LHCN-M2 (cell line): ENCODE data around the gene TRMT13. TPM values are rescaled to one million over a fixed set of nuclear protein-coding genes. Genes with fewer than 3 reads are reported as not detected.

ENCODE experiments used
- DNase-seq: peaks from one replicate; pipeline ENCODE4 v3.0.0-alpha.2; 2012; ENCODE audit warnings: low read depth
- polyA plus RNA-seq: library from polyadenylated mRNA; unstranded; fragments of >200 nt; gene quantifications from one replicate; pipeline ENCODE4 v1.2.1, GENCODE V29; 2012; ENCODE audit warnings: missing spikeins
- total RNA-seq: library from RNA; depleted of rRNA; stranded (reverse); fragments of >200 nt; gene quantifications from 2 replicates; pipeline ENCODE4 v1.2.3, GENCODE V29; 2014; rRNA removed

The TRMT13 gene
- total RNA-seq = 12.7 and 20.4 TPM in 2 replicates
- polyA plus RNA-seq = 3.1 TPM

DNA sequence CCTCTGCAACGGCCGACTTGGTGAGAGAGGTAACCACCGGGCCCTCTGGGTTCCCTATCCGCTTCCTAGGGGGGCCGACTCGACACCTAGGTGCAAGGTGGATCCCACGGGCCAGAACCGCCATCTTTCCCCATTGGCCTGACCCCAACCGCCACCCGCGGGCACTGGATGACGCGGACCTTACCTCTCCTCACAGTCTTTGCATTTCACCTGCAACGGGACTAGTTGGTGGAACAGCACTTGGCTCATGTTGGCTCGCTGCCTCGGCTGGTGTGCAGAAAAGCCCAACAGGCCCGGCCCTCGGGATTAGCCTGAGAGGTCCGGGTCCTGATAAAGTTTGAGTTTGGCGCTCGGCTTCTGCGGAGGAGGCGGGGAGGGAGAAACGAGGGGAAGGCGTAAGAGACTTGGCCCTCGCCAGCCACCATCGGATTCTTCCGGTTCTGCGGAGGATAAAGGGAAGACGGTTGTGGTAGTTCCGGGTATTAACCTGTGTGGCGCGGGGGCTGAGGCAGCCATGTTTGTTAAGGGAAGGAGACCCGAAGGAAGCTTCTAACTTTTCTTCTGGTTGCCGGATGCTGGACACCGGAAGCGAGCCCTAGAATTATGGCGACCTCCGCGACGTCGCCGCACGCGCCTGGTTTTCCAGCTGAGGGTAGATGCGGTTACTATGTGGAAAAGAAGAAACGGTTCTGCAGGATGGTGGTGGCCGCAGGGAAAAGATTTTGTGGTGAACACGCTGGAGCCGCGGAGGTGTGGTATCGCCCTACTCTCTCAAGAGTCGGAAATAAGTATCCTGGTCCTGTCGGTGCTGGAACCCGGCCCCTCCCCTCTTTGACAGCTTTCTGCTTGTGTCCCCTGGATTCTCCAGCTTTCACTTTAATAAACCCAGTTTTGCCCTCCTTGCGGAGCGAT is at the start of gene TRMT13, which contains the start of gene SASS6:
TRMT13 (plus strand) TSS at position 598 of the 912 bp plus-strand sequence; CDS start at position 604, 6 bp downstream.
SASS6 (minus strand) TSS at position 365 of the 912 bp plus-strand sequence; CDS start at position 249, 116 bp downstream.
- peak; percentile 98 for DNase-seq

GRCh38 chr1:100087396-100087795 is 45.6 kb upstream of the TRMT13 start:
- DNase-seq = no peak

- DNase-seq = no peak
These were observed 43.9 kb upstream of the TRMT13 start for GRCh38 chr1:100089082-100089481.

DNA sequence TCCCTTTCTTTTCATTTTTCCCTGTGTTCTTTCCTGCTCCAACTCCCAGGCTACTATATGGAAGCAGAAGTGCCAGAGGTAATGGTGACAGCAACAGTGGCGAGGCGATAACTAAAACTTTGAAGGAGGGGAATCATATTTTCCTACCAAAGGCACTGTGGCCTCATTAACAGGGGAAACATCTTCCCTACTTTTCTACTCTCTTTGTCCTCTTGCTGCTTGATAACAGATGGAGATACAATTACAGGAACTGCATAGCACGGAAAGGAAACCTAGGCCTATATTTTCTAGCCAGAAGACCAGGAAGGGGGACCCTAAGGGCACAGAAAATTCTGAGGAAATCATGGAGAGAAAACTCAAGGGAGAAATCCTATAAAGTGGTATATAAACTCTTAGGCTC is 42.5 kb upstream of the TRMT13 start:
- DNase-seq = no peak

- no peak for DNase-seq
These were observed 32.8 kb upstream of the TRMT13 start for GRCh38 chr1:100100202-100100601.

DNA sequence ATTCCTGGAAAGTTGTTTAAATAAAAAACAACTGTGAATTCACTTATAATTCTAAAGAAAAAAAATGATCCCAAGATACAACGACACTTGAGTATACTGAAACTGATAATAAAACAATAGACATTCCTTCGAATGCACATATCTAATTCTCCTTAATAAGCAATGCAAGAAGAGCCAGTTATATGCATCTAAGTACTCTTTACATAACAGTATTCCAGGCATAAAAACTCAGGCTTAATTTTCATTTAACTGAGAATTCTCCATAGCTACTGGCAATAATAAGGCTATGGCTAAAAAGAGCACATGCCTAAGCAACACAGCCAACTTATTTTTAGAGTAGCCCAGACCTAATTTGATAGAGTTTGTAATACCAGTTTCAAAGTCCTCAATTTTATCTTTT is 31.4 kb upstream of the TRMT13 start:
- no peak for DNase-seq

DNA sequence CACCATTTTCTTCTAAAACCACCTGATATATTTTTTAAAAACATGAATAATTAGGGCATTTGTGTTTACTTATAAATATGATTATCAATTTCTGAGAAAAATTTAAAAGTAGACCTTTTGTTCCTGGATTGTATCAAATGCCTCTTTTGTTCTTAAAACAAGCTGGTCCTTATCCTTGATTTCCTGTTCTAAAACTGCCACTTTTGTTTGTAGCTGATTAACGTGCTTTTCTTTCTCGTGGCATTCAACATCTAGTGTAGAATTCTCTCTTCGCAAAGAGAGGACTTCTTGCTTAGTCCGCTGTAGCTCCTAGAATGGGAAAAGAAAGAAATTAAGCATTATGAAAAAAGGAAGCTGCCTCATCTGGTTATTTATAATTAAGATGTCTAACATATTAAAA is 25.3 kb upstream of the TRMT13 start:
- DNase-seq = no peak

GRCh38 chr1:100109554-100110066 is 23.4 kb upstream of the TRMT13 start:
- DNase-seq = no peak

DNA sequence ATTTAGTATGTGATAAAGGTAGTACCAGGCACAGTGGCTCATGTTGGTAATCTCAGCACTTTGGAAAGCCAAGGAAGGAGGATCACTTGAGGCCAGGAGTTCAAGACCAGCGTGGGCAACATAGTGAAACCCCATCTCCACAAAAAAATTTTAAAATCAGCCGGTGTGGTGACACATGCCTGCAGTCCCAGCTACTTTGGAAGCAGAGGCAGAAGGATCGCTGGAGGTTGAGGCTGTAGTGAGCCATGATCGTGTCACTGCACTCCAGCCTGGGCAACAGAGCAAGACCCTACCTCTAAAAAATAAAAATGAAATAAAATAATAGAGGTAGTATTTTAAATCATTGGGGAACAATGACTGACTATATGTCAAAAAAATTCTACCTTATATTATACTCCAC is 17.4 kb upstream of the TRMT13 start:
- DNase-seq = no peak

GRCh38 chr1:100122177-100122576 is 10.8 kb upstream of the TRMT13 start:
- DNase-seq = no peak

DNA sequence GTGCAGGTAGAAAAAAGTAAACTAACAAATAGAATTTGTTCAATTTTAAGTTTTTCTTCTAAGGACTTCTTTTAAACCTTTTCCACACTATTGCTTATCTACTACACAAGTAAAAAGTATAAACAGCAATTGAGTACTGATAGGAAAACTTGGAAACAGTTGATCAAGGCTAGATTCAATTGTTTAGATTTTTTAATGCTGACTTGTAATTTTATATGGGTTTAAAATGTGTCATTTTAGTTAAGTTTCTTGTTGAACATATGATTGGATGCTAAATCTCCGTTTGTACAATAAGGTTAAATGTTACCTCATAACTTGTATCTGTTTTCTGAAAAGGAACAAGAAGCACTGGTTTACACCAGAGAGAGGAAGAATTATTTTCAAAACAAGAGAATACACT is 5.7 kb upstream of the TRMT13 start:
- no peak for DNase-seq

DNA sequence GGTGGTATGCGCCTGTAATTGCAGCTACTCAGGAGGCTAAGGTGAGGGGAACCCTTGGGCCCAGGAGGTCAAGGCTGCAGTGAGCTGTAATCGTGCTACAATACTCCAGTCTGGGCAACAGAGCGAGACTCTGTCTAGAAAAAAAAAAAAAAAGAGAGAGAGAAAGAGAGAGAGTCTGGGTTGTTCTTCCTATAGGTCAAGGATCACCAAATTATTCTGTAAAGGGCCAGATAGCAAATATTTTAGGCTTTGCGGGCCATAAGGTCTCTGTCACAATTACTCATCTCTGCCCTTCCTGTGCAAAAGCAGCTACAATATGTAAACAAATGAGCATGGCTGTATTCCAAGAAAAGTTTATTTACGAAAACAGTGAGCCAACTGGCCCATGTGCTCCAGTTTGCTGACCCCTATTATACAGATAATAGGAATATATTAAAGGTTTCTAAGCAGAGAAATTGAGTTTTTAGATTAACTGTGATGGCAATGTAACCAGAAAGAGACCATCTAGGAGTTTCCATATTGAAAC is 2.3 kb upstream of the TRMT13 start:
- DNase-seq = peak; percentile 54

DNA sequence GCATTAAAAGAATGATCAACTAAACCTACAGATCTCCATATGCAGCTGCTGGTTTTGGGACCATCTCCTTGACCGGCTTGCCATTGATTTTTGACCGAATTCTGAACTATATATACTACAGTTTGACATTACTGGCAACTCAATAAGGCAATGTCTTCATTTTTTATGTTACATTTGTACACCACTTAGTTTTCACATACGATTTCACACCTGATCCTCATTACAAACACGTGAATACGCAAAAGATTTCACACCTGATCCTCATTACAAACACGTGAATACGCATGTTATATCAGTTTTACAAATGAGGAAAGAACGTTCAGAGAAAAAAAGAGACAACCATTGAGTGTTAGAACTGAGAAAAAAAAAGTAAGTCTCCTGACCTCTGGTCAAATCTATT is 1.3 kb upstream of the TRMT13 start:
- DNase-seq = no peak

DNA sequence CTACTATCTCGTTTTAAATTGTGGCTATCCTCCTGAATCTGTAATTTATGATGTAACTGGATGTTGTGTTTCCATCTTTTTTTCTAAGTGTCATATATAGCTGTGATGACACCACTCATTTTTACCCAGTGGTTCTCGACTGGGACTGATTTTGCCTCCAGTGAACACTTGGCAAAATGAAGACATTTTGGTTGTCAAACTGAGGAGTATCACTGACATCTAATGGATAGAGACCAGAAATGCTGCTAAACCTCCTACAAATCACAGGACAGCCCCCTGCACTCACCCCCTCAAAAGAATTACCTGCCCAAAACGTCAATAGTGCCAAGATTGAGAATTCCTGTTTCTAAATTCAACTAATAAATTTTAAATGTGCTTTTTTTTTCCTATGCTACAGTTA is 1.9 kb downstream of the TRMT13 start:
- peak; percentile 12 for DNase-seq

DNA sequence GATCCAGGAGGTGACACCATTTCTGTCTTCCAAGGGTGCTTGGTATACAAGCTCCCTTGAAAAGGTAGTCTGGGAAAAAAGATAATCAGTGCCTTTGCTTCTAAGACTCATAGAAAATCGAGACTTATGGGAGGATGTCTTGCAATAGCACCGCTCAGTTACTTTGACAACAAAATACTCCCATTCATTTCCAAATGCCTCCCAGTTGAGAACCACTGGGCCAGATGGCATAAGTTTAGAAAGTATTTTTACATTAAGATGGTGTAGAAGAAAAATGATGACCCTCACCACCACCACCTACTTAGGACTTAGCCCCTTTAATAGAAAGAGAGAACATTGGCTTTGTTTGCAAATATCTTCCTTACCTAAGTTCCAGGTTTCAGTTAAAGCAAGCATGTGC is 4.6 kb downstream of the TRMT13 start:
- DNase-seq = no peak

- DNase-seq = no peak
These were observed 8.2 kb downstream of the TRMT13 start for GRCh38 chr1:100141192-100141591.

DNA sequence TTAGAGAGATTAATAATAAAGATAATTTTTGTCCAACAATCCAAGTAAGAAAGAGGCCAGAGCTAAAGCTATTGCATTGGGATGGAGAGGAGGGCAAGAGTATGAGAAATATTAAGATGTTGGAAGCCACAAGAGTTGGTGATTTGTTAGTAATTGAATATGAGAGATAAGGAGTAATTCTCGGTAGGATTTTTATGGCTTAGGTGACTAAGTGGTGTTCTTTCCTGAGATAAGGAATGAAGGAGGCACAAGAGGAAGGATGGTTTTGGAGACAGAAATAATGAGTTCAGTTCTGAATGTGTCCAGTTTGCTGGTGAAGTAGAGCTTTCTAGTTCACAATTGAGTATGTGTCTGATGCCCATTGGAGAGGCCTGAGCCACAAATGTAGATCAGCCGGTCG is 9.4 kb downstream of the TRMT13 start:
- no peak for DNase-seq

DNA sequence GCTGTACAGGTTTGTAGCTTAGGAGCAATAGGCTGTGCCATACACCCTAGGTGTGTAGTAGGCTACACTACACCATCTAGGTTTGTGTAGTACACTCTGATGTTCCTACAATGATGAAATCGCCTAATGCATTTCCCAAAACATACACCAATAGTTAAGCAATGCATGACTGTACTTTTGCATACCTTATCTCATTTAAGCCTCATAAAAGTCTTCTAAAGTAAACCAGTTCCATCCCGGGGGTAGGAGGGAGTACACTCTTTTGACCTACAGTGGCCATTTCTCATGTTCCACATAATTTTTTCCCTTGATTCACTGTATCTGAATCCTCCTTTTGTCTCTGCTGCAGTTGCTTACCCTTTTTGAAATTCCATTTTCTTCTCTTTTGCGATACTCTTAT is 12.2 kb downstream of the TRMT13 start:
- no peak for DNase-seq

- DNase-seq = no peak
These were observed 14.0 kb downstream of the TRMT13 start for GRCh38 chr1:100146958-100147357.

- DNase-seq = no peak
These were observed 14.9 kb downstream of the TRMT13 start for GRCh38 chr1:100147875-100148274.

DNA sequence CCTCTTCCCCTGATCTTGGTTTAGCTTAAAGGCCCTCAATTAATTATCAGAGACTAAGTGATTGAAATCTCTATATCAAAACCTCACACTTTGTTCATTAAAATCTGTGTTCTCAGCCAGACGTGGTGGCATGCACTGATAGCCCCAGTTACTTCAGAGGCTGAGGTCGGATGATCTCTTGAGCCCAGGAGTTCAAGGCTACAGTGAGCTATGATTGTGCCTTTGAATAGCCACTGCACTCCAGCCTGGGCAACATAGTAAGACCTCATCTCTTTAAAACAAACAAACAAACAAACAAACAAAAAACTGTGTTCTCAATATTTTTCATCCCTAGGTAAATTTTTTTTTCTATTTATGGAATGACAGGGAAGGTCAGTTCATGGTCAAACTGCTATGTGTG is 18.7 kb downstream of the TRMT13 start:
- no peak for DNase-seq

- DNase-seq = no peak
These were observed 19.3 kb downstream of the TRMT13 start for GRCh38 chr1:100152271-100152670.

DNA sequence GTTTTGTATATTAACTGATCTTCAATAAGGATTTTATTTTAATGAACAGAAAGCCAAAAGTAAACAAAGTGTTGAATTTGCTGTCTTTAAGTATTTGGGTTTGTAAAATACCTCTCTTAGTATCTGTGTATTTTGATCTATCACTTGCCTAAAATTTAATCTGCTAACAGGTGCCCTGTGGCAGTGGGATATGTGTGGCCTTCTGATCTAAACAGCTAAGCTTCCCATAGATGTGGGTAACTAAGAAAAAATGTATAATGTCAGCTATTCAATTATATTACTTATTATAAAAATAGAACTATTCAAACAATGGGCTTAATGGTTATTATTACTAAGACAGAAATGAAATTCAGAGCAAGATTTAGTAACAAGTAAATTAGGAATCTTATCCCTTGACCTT is 29.9 kb downstream of the TRMT13 start:
- DNase-seq = no peak
